AML-193 (cell line): ENCODE measurements around the gene ARVCF.

Source experiments
- DNase-seq, 2 experiments: peaks; one replicate each; lab custom pipeline; 2025; lab: John Stamatoyannopoulos, UW

The ARVCF gene

GRCh38 chr22:19986410-19987341, 29.9 kb downstream of the ARVCF start:
- DNase-seq = peak; percentile 21 to 25

GRCh38 chr22:19986011-19986409, 30.6 kb downstream of the ARVCF start:
- DNase-seq = no peak

GRCh38 chr22:19984851-19985811, 31.5 kb downstream of the ARVCF start:
- DNase-seq = no peak

GRCh38 chr22:19984201-19984753, 32.3 kb downstream of the ARVCF start:
- DNase-seq = no peak

- no peak for DNase-seq
Measured at GRCh38 chr22:19983741-19984140, 32.9 kb downstream of the ARVCF start.

GRCh38 chr22:19982991-19983578, 33.5 kb downstream of the ARVCF start:
- no peak for DNase-seq

GRCh38 chr22:19981961-19982920, 34.4 kb downstream of the ARVCF start:
- DNase-seq = no peak

GRCh38 chr22:19981171-19981960, 35.3 kb downstream of the ARVCF start:
- no peak for DNase-seq

- no peak for DNase-seq
Measured at GRCh38 chr22:19980766-19981165, 35.9 kb downstream of the ARVCF start.

- no peak for DNase-seq
Measured at GRCh38 chr22:19979712-19980493, 36.7 kb downstream of the ARVCF start.

- no peak for DNase-seq
Measured at GRCh38 chr22:19978748-19979147, 37.9 kb downstream of the ARVCF start.

- DNase-seq = no peak
Measured at GRCh38 chr22:19977296-19978243, 39.1 kb downstream of the ARVCF start.

- no peak for DNase-seq
Measured at GRCh38 chr22:19976671-19977070, 40.0 kb downstream of the ARVCF start.

GRCh38 chr22:19975707-19976035, 41.0 kb downstream of the ARVCF start:
- DNase-seq = no peak

- peak in 1 of 2 experiments; percentile 6 for DNase-seq
Measured at GRCh38 chr22:19974935-19975706, 41.5 kb downstream of the ARVCF start.

GRCh38 chr22:19974268-19974861, 42.3 kb downstream of the ARVCF start:
- no peak for DNase-seq
